K562 (cell line): ENCODE measurements around the gene ZMYM4. TPM values are rescaled to one million over a fixed set of nuclear protein-coding genes. Genes with fewer than 3 reads are reported as not detected.

ENCODE experiments used
- DIDO1 ChIP-seq: fragments of 450-650 bp; IDR thresholded peaks from 2 replicates; pipeline ENCODE4 v1.6.1; 2016; ENCODE audit warnings: low read depth, missing biosample characterization, missing genetic modification characterization
- DNMT1 ChIP-seq: fragments of 450-650 bp; IDR thresholded peaks from 2 replicates; pipeline ENCODE4 v1.6.1; 2016; ENCODE audit warnings: antibody characterized with exemption, mild to moderate bottlenecking
- GABPA ChIP-seq: fragments of 200-800 bp; sonication (Bioruptor generic); conservative IDR thresholded peaks from 2 replicates; pipeline ENCODE4 v1.6.1; 2016; ENCODE audit warnings: low read depth, missing genetic modification characterization, missing compliant biosample characterization
- HNRNPK ChIP-seq: fragments of 200-400 bp; formaldehyde crosslinking; IDR thresholded peaks from one replicate; pipeline ENCODE4 v1.6.1; 2018; ENCODE audit warnings: mild to moderate bottlenecking, low read depth, low read length; ENCODE audit not compliant: poor library complexity, severe bottlenecking
- KAT8 ChIP-seq: fragments of 450-650 bp; IDR thresholded peaks from 2 replicates; pipeline ENCODE4 v1.6.1; 2016; ENCODE audit warnings: low read depth, mild to moderate bottlenecking
- KDM4B ChIP-seq, 2 experiments: fragments of 450-650 bp in 1 of 2; sonication (generic) in 1 of 2; IDR thresholded peaks; 2 replicates each; pipeline ENCODE4 v1.6.1; 2016 to 2017; ENCODE audit warnings: borderline replicate concordance in 2 of 2, antibody characterized with exemption in 1 of 2, low read depth in 1 of 2, mild to moderate bottlenecking in 1 of 2
- MECOM ChIP-seq: fragments of 250-450 bp; sonication (Bioruptor Pico); IDR thresholded peaks from 2 replicates; pipeline ENCODE4 v1.8.0; 2022; ENCODE audit warnings: inconsistent platforms
- SAFB2 ChIP-seq: fragments of 200-400 bp; formaldehyde crosslinking; IDR thresholded peaks from 2 replicates; pipeline ENCODE4 v1.6.1; 2018; ENCODE audit warnings: borderline replicate concordance, low read length, low read depth, moderate library complexity; ENCODE audit not compliant: severe bottlenecking
- SMARCA4 ChIP-seq: fragments of 450-650 bp; IDR thresholded peaks from 2 replicates; pipeline ENCODE4 v1.6.1; 2016
- SPI1 ChIP-seq: IDR thresholded peaks from 2 replicates; pipeline ENCODE4 v1.6.1; 2011; ENCODE audit warnings: low read depth, low read length, control low read depth, borderline replicate concordance
- XRCC5 ChIP-seq: fragments of 200-400 bp; formaldehyde crosslinking; IDR thresholded peaks from 2 replicates; pipeline ENCODE4 v1.6.1; 2017; ENCODE audit warnings: low read depth, mild to moderate bottlenecking, low read length
- ZBTB7A ChIP-seq: IDR thresholded peaks from 2 replicates; pipeline ENCODE4 v1.6.1; 2011; ENCODE audit warnings: low read depth, mild to moderate bottlenecking, low read length, moderate library complexity, borderline replicate concordance; ENCODE audit not compliant: control insufficient read depth
- ZNF311 ChIP-seq: fragments of 250-450 bp; sonication (Bioruptor Pico); IDR thresholded peaks from 2 replicates; pipeline ENCODE4 v1.4.0; 2020; ENCODE audit warnings: mild to moderate bottlenecking, moderate library complexity
- polyA plus RNA-seq, 8 experiments: library from polyadenylated mRNA; depleted of rRNA in 4 of 8; stranded (reverse) in 5 of 8; unstranded in 3 of 8; fragments of >200 nt; fragmentation: Nextera tagmentation in 2 of 8; fragmentation: Illumina TruSeq in 1 of 8; extraction: Ambion mirVana in 2 of 8; extraction: Trizol in 1 of 8; gene quantifications; 2 replicates each; pipeline versions ENCODE4 v1.2.1 to v1.2.3, GENCODE V29; 2011 to 2014; ENCODE audit warnings: inconsistent platforms in 1 of 8, missing spikeins in 1 of 8
- total RNA-seq, 7 experiments: library from RNA; depleted of rRNA in 6 of 7; stranded (reverse); fragments of >200 nt in 6 of 7; fragmentation: Illumina TruSeq in 2 of 7; extraction: Trizol in 2 of 7; gene quantifications; 2 replicates each; pipeline versions ENCODE4 v1.2.1 to v1.2.3, GENCODE V29; 2011 to 2021; ENCODE audit warnings: low replicate concordance in 1 of 7
- TF ChIP-seq, protein P1 (sequence below), 2 experiments: fragments of 450-650 bp in 1 of 2; sonication (generic) in 1 of 2; formaldehyde crosslinking in 1 of 2; IDR thresholded peaks; 2 replicates each; pipeline versions ENCODE4 v1.7.1 to v1.9.0; 2016 to 2022; ENCODE audit warnings: inconsistent platforms in 1 of 2, mild to moderate bottlenecking in 1 of 2, missing genetic modification reagents in 1 of 2
- TF ChIP-seq, protein P2 (sequence below): fragments of 450-650 bp; IDR thresholded peaks from 2 replicates; pipeline ENCODE4 v1.6.1; 2016; ENCODE audit warnings: missing biosample characterization, missing genetic modification characterization
- TF ChIP-seq, protein P3 (sequence below): sonication (generic); formaldehyde crosslinking; IDR thresholded peaks from 2 replicates; pipeline ENCODE4 v1.8.0; 2022; ENCODE audit warnings: mild to moderate bottlenecking, missing genetic modification reagents

The ZMYM4 gene
- total and polyA plus RNA-seq, 9 of the 15 experiments (the other 6 are each of a cell fraction or from before 2014, with no cell fraction given) = 15.2 to 77.2 (median 63.3) TPM

DNA sequence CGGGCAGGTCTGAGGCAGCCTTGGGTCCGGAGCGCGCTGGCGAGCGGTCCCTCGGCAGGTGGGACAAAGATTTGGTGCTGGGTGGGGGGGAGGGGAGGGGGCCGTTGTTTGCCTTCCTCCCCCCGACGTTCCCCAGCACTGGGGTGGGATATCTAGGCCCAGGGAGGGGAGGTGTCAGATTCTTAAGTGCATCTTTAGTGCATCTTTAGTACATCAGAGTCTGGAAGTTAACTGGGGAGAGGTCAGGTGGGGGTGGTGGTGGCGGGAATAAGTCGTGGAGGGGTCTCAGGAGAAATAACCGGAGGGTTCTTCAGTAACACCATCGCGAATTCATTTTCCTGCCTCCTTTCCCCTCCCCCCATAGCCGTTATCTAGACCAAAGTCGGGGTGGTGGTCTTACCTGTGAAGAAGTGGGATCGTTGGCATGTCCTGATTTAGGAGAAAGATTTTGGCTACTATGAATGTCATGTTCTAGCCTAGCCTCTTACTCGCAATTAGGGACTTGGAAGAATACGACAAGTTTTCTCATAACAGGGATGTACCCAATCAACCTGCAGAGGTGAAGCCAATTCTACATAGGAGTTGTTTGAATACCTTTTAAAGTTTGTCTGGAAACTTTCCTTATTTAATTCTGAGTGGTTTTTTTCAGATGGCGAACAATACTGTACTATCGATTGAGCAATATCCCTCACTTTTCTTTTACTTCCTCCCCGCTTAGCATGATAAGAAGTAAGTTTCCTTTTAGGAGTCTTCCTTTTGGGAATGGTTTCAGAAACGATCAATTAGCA is 886 bp downstream of the ZMYM4 start (continued):
- TF ChIP-seq, protein P1, sequence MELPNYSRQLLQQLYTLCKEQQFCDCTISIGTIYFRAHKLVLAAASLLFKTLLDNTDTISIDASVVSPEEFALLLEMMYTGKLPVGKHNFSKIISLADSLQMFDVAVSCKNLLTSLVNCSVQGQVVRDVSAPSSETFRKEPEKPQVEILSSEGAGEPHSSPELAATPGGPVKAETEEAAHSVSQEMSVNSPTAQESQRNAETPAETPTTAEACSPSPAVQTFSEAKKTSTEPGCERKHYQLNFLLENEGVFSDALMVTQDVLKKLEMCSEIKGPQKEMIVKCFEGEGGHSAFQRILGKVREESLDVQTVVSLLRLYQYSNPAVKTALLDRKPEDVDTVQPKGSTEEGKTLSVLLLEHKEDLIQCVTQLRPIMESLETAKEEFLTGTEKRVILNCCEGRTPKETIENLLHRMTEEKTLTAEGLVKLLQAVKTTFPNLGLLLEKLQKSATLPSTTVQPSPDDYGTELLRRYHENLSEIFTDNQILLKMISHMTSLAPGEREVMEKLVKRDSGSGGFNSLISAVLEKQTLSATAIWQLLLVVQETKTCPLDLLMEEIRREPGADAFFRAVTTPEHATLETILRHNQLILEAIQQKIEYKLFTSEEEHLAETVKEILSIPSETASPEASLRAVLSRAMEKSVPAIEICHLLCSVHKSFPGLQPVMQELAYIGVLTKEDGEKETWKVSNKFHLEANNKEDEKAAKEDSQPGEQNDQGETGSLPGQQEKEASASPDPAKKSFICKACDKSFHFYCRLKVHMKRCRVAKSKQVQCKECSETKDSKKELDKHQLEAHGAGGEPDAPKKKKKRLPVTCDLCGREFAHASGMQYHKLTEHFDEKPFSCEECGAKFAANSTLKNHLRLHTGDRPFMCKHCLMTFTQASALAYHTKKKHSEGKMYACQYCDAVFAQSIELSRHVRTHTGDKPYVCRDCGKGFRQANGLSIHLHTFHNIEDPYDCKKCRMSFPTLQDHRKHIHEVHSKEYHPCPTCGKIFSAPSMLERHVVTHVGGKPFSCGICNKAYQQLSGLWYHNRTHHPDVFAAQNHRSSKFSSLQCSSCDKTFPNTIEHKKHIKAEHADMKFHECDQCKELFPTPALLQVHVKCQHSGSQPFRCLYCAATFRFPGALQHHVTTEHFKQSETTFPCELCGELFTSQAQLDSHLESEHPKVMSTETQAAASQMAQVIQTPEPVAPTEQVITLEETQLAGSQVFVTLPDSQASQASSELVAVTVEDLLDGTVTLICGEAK (IDR thresholded peaks at IDR 0.05) = peak; percentile 39; the same call in 1 of the 2 replicates
- TF ChIP-seq, protein P1 (CRISPR knock-in tag; IDR thresholded peaks at IDR 0.05) = no peak
- TF ChIP-seq SPI1 = peak; percentile 52; the same call in 1 of the 2 replicates
- TF ChIP-seq MECOM (CRISPR knock-in tag) = no peak
- TF ChIP-seq XRCC5 = no peak
- no peak for TF ChIP-seq KAT8
- no peak; the same call in none of the 2 replicates for TF ChIP-seq SMARCA4
- TF ChIP-seq, protein P2, sequence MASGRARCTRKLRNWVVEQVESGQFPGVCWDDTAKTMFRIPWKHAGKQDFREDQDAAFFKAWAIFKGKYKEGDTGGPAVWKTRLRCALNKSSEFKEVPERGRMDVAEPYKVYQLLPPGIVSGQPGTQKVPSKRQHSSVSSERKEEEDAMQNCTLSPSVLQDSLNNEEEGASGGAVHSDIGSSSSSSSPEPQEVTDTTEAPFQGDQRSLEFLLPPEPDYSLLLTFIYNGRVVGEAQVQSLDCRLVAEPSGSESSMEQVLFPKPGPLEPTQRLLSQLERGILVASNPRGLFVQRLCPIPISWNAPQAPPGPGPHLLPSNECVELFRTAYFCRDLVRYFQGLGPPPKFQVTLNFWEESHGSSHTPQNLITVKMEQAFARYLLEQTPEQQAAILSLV (tag) = peak; percentile 55
- no peak for TF ChIP-seq HNRNPK
- TF ChIP-seq, protein P3, sequence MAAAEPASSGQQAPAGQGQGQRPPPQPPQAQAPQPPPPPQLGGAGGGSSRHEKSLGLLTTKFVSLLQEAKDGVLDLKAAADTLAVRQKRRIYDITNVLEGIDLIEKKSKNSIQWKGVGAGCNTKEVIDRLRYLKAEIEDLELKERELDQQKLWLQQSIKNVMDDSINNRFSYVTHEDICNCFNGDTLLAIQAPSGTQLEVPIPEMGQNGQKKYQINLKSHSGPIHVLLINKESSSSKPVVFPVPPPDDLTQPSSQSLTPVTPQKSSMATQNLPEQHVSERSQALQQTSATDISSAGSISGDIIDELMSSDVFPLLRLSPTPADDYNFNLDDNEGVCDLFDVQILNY (CRISPR knock-in tag) = no peak
- no peak for TF ChIP-seq SAFB2
- TF ChIP-seq GABPA = 0 out of 2 replicates have a peak, but pooled peaks have one; percentile 4
- no peak for TF ChIP-seq DIDO1
- no peak for TF ChIP-seq DNMT1
- no peak for TF ChIP-seq ZNF311 (CRISPR knock-in tag)
- no peak for TF ChIP-seq KDM4B (IDR thresholded peaks at IDR 0.05; ENCODE audit: borderline replicate concordance in 2 of 2, low read depth in 1 of 2)
- TF ChIP-seq ZBTB7A = peak; percentile 35; the same call in 1 of the 2 replicates
